Neural progenitor cell (in vitro differentiated cells): Measurements from ENCODE around the gene CDC20B.

ENCODE experiments used
- EZH2 ChIP-seq: fragments of 200-600 bp; sonication (generic); IDR thresholded peaks from 2 replicates; pipeline ENCODE4 v1.6.1; 2017; ENCODE audit warnings: antibody characterized with exemption, mild to moderate bottlenecking, moderate library complexity
- EZH2phosphoT487 ChIP-seq: fragments of 200-600 bp; sonication (generic); IDR thresholded peaks from 2 replicates; pipeline ENCODE4 v1.6.1; 2017; ENCODE audit warnings: antibody characterized with exemption
- TF ChIP-seq, protein P1 (sequence below): fragments of 200-600 bp; sonication (generic); IDR thresholded peaks from 2 replicates; pipeline ENCODE4 v1.5.1; 2017; ENCODE audit warnings: antibody characterized with exemption, mild to moderate bottlenecking

DNA sequence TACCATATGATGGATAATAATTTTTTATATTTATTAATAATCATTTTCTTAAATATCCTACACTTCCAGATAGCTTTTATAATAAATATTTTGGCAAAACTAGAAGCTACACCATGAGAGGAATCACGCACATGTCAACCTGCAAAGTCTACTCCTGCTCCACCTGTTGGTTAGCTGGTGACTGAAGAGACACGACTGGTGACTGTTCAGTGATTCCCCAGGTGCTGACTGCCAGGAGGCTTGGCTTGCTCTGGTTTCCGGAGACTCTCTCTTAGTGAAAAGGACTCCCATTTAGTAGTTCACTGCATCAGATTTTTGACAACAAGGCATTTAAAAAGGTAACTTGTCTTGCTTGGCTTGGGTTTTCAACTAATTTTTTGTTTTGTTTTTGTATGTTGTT is 49.6 kb downstream of the CDC20B start:
- TF ChIP-seq, protein P1, sequence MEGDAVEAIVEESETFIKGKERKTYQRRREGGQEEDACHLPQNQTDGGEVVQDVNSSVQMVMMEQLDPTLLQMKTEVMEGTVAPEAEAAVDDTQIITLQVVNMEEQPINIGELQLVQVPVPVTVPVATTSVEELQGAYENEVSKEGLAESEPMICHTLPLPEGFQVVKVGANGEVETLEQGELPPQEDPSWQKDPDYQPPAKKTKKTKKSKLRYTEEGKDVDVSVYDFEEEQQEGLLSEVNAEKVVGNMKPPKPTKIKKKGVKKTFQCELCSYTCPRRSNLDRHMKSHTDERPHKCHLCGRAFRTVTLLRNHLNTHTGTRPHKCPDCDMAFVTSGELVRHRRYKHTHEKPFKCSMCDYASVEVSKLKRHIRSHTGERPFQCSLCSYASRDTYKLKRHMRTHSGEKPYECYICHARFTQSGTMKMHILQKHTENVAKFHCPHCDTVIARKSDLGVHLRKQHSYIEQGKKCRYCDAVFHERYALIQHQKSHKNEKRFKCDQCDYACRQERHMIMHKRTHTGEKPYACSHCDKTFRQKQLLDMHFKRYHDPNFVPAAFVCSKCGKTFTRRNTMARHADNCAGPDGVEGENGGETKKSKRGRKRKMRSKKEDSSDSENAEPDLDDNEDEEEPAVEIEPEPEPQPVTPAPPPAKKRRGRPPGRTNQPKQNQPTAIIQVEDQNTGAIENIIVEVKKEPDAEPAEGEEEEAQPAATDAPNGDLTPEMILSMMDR: no peak
- no peak for TF ChIP-seq EZH2
- no peak for TF ChIP-seq EZH2phosphoT487
